SK-N-MC (cell line): ENCODE data around the gene KIF26B.

Experiments
- DNase-seq: peaks from one replicate; pipeline ENCODE4 v3.0.0-alpha.2; 2011; ENCODE audit warnings: low read depth, low spot score
- H3K27ac ChIP-seq: fragments of 200-600 bp; sonication (generic); 2 replicates; pipeline ENCODE4 v1.5.1; 2016; ENCODE audit warnings: mixed run types
- H3K36me3 ChIP-seq: fragments of 200-600 bp; sonication (generic); 2 replicates; pipeline ENCODE4 v1.6.1; 2017; ENCODE audit warnings: antibody characterized with exemption, low read length, mixed read lengths; ENCODE audit not compliant: insufficient read depth
- H3K4me3 ChIP-seq: fragments of 200-600 bp; sonication (generic); 2 replicates; pipeline ENCODE4 v1.5.1; 2016
- H3K9ac ChIP-seq: fragments of 200-600 bp; sonication (generic); 2 replicates; pipeline ENCODE4 v1.8.0; 2017; ENCODE audit warnings: mixed run types, mixed read lengths; ENCODE audit not compliant: insufficient read length
- H3K9me3 ChIP-seq: fragments of 200-600 bp; sonication (generic); 2 replicates; pipeline ENCODE4 v1.6.1; 2017; ENCODE audit warnings: low read depth, mild to moderate bottlenecking, antibody characterized with exemption, low read length, moderate library complexity, mixed read lengths
- EZH2 ChIP-seq: fragments of 200-600 bp; sonication (generic); IDR thresholded peaks from one replicate; pipeline ENCODE4 v1.6.1; 2017; ENCODE audit warnings: antibody characterized with exemption
- FOXP2 ChIP-seq: optimal IDR thresholded peaks from 2 replicates; pipeline ENCODE3; 2011; ENCODE audit warnings: mild to moderate bottlenecking, moderate library complexity; ENCODE audit not compliant: insufficient read depth; ENCODE audit errors: extremely low read length, control extremely low read depth
- POLR2AphosphoS5 ChIP-seq: IDR thresholded peaks from 2 replicates; pipeline ENCODE4 v1.6.1; 2012; ENCODE audit warnings: mild to moderate bottlenecking, low read depth, low read length, borderline replicate concordance

The KIF26B gene

GRCh38 chr1:245448975-245449431 lies 294.2 kb downstream of the KIF26B start:
- Histone ChIP-seq H3K9ac (no peak overlapping the region), H3K4me3 (no peak overlapping the region), H3K27ac (no peak overlapping the region), H3K36me3 (no peaks in the 10 kb centered on the region), H3K9me3 (no peaks in the 10 kb centered on the region)
- no peak for DNase-seq
- TF ChIP-seq FOXP2 (no peak), EZH2 (no peak), POLR2AphosphoS5 (no peak)

GRCh38 chr1:245453541-245453940 lies 298.8 kb downstream of the KIF26B start:
- Histone ChIP-seq H3K36me3 (no peaks in the 10 kb centered on the region), H3K9me3 (no peaks in the 10 kb centered on the region), H3K27ac (no peak overlapping the region), H3K9ac (no peak overlapping the region), H3K4me3 (no peak overlapping the region)
- no peak for TF ChIP-seq EZH2
- TF ChIP-seq FOXP2 = no peak
- no peak for TF ChIP-seq POLR2AphosphoS5
- DNase-seq = no peak

GRCh38 chr1:245454051-245454450 lies 299.3 kb downstream of the KIF26B start:
- TF ChIP-seq POLR2AphosphoS5 (no peak), EZH2 (no peak), FOXP2 (no peak)

GRCh38 chr1:245457562-245457961 lies 302.8 kb downstream of the KIF26B start:
- H3K9me3 ChIP-seq = no peaks in the 10 kb centered on the region
- H3K27ac ChIP-seq = no peak overlapping the region
- no peak overlapping the region for H3K9ac ChIP-seq
- no peaks in the 10 kb centered on the region for H3K36me3 ChIP-seq
- TF ChIP-seq EZH2 (no peak), POLR2AphosphoS5 (no peak), FOXP2 (no peak)
- no peak overlapping the region for H3K4me3 ChIP-seq
- no peak for DNase-seq

More at GRCh38 chr1:245454051-245454450, 299.3 kb downstream of the KIF26B start:
- H3K36me3 ChIP-seq = no peaks in the 10 kb centered on the region
- no peak for DNase-seq
- no peak overlapping the region for H3K27ac ChIP-seq
- no peaks in the 10 kb centered on the region for H3K9me3 ChIP-seq
- H3K4me3 ChIP-seq = no peak overlapping the region
- H3K9ac ChIP-seq = no peak overlapping the region

GRCh38 chr1:245458234-245458633 lies 303.4 kb downstream of the KIF26B start:
- Histone ChIP-seq H3K36me3 (no peaks in the 10 kb centered on the region), H3K4me3 (no peak overlapping the region), H3K9ac (no peak overlapping the region), H3K27ac (no peak overlapping the region), H3K9me3 (no peaks in the 10 kb centered on the region)
- no peak for DNase-seq
- no peak for TF ChIP-seq EZH2
- no peak for TF ChIP-seq POLR2AphosphoS5
- TF ChIP-seq FOXP2 = no peak

- H3K4me3 ChIP-seq = no peak overlapping the region
- H3K9me3 ChIP-seq = no peaks in the 10 kb centered on the region
- TF ChIP-seq FOXP2 (no peak), POLR2AphosphoS5 (no peak), EZH2 (no peak)
- no peak overlapping the region for H3K9ac ChIP-seq
- no peaks in the 10 kb centered on the region for H3K36me3 ChIP-seq
- H3K27ac ChIP-seq = no peak overlapping the region
- no peak for DNase-seq
Observed at GRCh38 chr1:245458761-245459174, 304.0 kb downstream of the KIF26B start.

- TF ChIP-seq POLR2AphosphoS5 (no peak), EZH2 (no peak), FOXP2 (no peak)
- no peaks in the 10 kb centered on the region for H3K9me3 ChIP-seq
- H3K4me3 ChIP-seq = no peak overlapping the region
- no peak overlapping the region for H3K27ac ChIP-seq
- no peaks in the 10 kb centered on the region for H3K36me3 ChIP-seq
- DNase-seq = no peak
- no peak overlapping the region for H3K9ac ChIP-seq
Observed at GRCh38 chr1:245459621-245460020, 304.8 kb downstream of the KIF26B start.

GRCh38 chr1:245461681-245462080 lies 306.9 kb downstream of the KIF26B start:
- Histone ChIP-seq H3K9ac (no peak overlapping the region), H3K36me3 (no peaks in the 10 kb centered on the region), H3K9me3 (no peaks in the 10 kb centered on the region), H3K4me3 (no peak overlapping the region), H3K27ac (no peak overlapping the region)
- no peak for DNase-seq
- TF ChIP-seq EZH2 (no peak), FOXP2 (no peak)

- H3K36me3 ChIP-seq = no peaks in the 10 kb centered on the region
- no peak overlapping the region for H3K27ac ChIP-seq
- no peak for DNase-seq
- no peak for TF ChIP-seq POLR2AphosphoS5
- TF ChIP-seq EZH2 = no peak
- TF ChIP-seq FOXP2 = no peak
- no peaks in the 10 kb centered on the region for H3K9me3 ChIP-seq
- no peak overlapping the region for H3K9ac ChIP-seq
- H3K4me3 ChIP-seq = no peak overlapping the region
Observed at GRCh38 chr1:245462161-245462560, 307.4 kb downstream of the KIF26B start.
